Nephron (organoid): ENCODE data around the gene ANKRD42.
"Not testable (repeated sequence)": the region's sequence is repeated elsewhere in the genome, so short reads cannot be mapped to it uniquely, and the experiment has no call there.

Experiments used
- H3K27ac Mint-ChIP-seq, 3 experiments: 2 replicates each; pipeline ENCODE4 v1.8.0; 2020; ENCODE audit warnings: mixed read lengths in 3 of 3, mild to moderate bottlenecking in 2 of 3, moderate library complexity in 1 of 3
- H3K27me3 Mint-ChIP-seq: 2 replicates; pipeline ENCODE4 v1.8.0; 2021; ENCODE audit warnings: low read depth, mild to moderate bottlenecking, moderate library complexity, mixed read lengths
- H3K36me3 Mint-ChIP-seq: 2 replicates; pipeline ENCODE4 v1.8.0; 2020; ENCODE audit warnings: low read depth, mixed read lengths
- H3K4me1 Mint-ChIP-seq: 2 replicates; pipeline ENCODE4 v1.8.0; 2020; ENCODE audit warnings: mixed read lengths
- H3K4me3 Mint-ChIP-seq, 3 experiments: 2 replicates each; pipeline ENCODE4 v1.8.0; 2020; ENCODE audit warnings: mild to moderate bottlenecking in 3 of 3, mixed read lengths in 3 of 3, moderate library complexity in 2 of 3
- H3K9me3 Mint-ChIP-seq: 2 replicates; pipeline ENCODE4 v1.8.0; 2020; ENCODE audit warnings: mixed read lengths
- CTCF ChIP-seq, 3 experiments: fragments of 200-600 bp; sonication (generic); IDR thresholded peaks; one replicate each; pipeline ENCODE4 v1.5.0; 2021; ENCODE audit warnings: antibody characterized with exemption in 3 of 3; ENCODE audit not compliant: unreplicated experiment in 3 of 3

Gene ANKRD42

GRCh38 chr11:83265331-83265730 lies 71.8 kb downstream of the ANKRD42 start:
- H3K4me3 Mint-ChIP-seq = no peak overlapping the region
- H3K4me1 Mint-ChIP-seq = no peaks in the 10 kb centered on the region
- no peak overlapping the region for H3K27ac Mint-ChIP-seq
- H3K9me3 Mint-ChIP-seq = peaks cover 6% of the 10 kb centered on the region
- no peaks in the 10 kb centered on the region for H3K27me3 Mint-ChIP-seq
- TF ChIP-seq CTCF (IDR thresholded peaks at IDR 0.05; ENCODE audit: unreplicated experiment in 3 of 3) = no peak
- H3K36me3 Mint-ChIP-seq = peaks cover 72% of the 10 kb centered on the region

- H3K4me3 Mint-ChIP-seq, H3K27ac Mint-ChIP-seq, H3K4me1 Mint-ChIP-seq, H3K27me3 Mint-ChIP-seq: not testable (repeated sequence)
- Mint-ChIP-seq H3K9me3 (peaks cover 18% of the 10 kb centered on the region), H3K36me3 (peaks cover 88% of the 10 kb centered on the region)
Observed at GRCh38 chr11:83269080-83269479, 75.6 kb downstream of the ANKRD42 start.

GRCh38 chr11:83271734-83272133 lies 78.2 kb downstream of the ANKRD42 start:
- not testable (repeated sequence) for H3K4me3 Mint-ChIP-seq, H3K27ac Mint-ChIP-seq, H3K4me1 Mint-ChIP-seq, H3K27me3 Mint-ChIP-seq
- H3K9me3 Mint-ChIP-seq = peaks cover 18% of the 10 kb centered on the region
- H3K36me3 Mint-ChIP-seq = peaks cover 74% of the 10 kb centered on the region

GRCh38 chr11:83272627-83273026 lies 79.1 kb downstream of the ANKRD42 start:
- Mint-ChIP-seq H3K27ac (no peak overlapping the region), H3K9me3 (peaks cover 18% of the 10 kb centered on the region), H3K4me1 (no peaks in the 10 kb centered on the region), H3K36me3 (peaks cover 68% of the 10 kb centered on the region), H3K4me3 (no peak overlapping the region), H3K27me3 (no peaks in the 10 kb centered on the region)
- TF ChIP-seq CTCF (IDR thresholded peaks at IDR 0.05; ENCODE audit: unreplicated experiment in 3 of 3) = no peak

- Mint-ChIP-seq H3K4me3 (no peak overlapping the region), H3K27ac (no peak overlapping the region), H3K4me1 (peaks cover 5% of the 10 kb centered on the region), H3K9me3 (peaks cover 9% of the 10 kb centered on the region), H3K27me3 (no peaks in the 10 kb centered on the region), H3K36me3 (peaks cover 54% of the 10 kb centered on the region)
- no peak for TF ChIP-seq CTCF (IDR thresholded peaks at IDR 0.05; ENCODE audit: unreplicated experiment in 3 of 3)
Observed at GRCh38 chr11:83275888-83276641, 82.6 kb downstream of the ANKRD42 start.

GRCh38 chr11:83278351-83278750 lies 84.8 kb downstream of the ANKRD42 start:
- H3K4me1 Mint-ChIP-seq = peaks cover 23% of the 10 kb centered on the region
- H3K27me3 Mint-ChIP-seq = no peaks in the 10 kb centered on the region
- no peak overlapping the region for H3K4me3 Mint-ChIP-seq
- no peak overlapping the region for H3K27ac Mint-ChIP-seq
- no peak for TF ChIP-seq CTCF (IDR thresholded peaks at IDR 0.05; ENCODE audit: unreplicated experiment in 3 of 3)
- no peaks in the 10 kb centered on the region for H3K9me3 Mint-ChIP-seq
- peaks cover 35% of the 10 kb centered on the region for H3K36me3 Mint-ChIP-seq

GRCh38 chr11:83280256-83280655 lies 86.7 kb downstream of the ANKRD42 start:
- H3K4me1 Mint-ChIP-seq = peaks cover 36% of the 10 kb centered on the region
- H3K9me3 Mint-ChIP-seq = no peaks in the 10 kb centered on the region
- TF ChIP-seq CTCF (IDR thresholded peaks at IDR 0.05; ENCODE audit: unreplicated experiment in 3 of 3) = no peak
- H3K27me3 Mint-ChIP-seq = no peaks in the 10 kb centered on the region
- no peak overlapping the region for H3K27ac Mint-ChIP-seq
- no peak overlapping the region for H3K4me3 Mint-ChIP-seq
- peaks cover 25% of the 10 kb centered on the region for H3K36me3 Mint-ChIP-seq
